GM12874 (cell line): ENCODE results near the gene CDON.

ENCODE experiments used
- CTCF ChIP-seq: IDR thresholded peaks from 2 replicates; pipeline ENCODE4 v1.5.1; 2011; ENCODE audit warnings: low read depth, mild to moderate bottlenecking, control low read depth, low read length, moderate library complexity; ENCODE audit not compliant: insufficient read depth

The CDON gene

GRCh38 chr11:125948278-125949051 is 114.2 kb downstream of the CDON start:
- TF ChIP-seq CTCF = no peak

GRCh38 chr11:125947419-125948277 is 115.0 kb downstream of the CDON start:
- no peak for TF ChIP-seq CTCF

- no peak for TF ChIP-seq CTCF
These were observed 115.8 kb downstream of the CDON start for GRCh38 chr11:125946712-125947418.

- TF ChIP-seq CTCF = no peak
These were observed 116.7 kb downstream of the CDON start, which contains the start of gene VSIG10L2 for GRCh38 chr11:125945797-125946520. VSIG10L2 (plus strand) TSS chr11:125946044; CDS start chr11:125946056, 12 bp downstream.

GRCh38 chr11:125945011-125945796 is 117.5 kb downstream of the CDON start:
- TF ChIP-seq CTCF = no peak

GRCh38 chr11:125944350-125945010 is 118.2 kb downstream of the CDON start:
- TF ChIP-seq CTCF = no peak
